Upper lobe of left lung (tissue), 4 donors: ENCODE data around the gene ALDH7A1.

Source experiments
- CTCF ChIP-seq, 6 experiments: fragments of 450-650 bp in 4 of 6; fragments of 200-600 bp in 2 of 6; sonication (generic) in 2 of 6; IDR thresholded peaks; one replicate each; pipeline ENCODE4 v1.5.1; 2016 to 2019; ENCODE audit warnings: antibody characterized with exemption in 6 of 6
- EP300 ChIP-seq, 4 donors: sonication (generic); formaldehyde crosslinking; IDR thresholded peaks; one replicate each; pipeline ENCODE4 v1.5.1; 2017; ENCODE audit warnings: antibody characterized with exemption in 4 of 4, control low read depth in 2 of 4
- POLR2A ChIP-seq, 4 donors: fragments of 450-650 bp; IDR thresholded peaks; one replicate each; pipeline ENCODE4 v1.5.1; 2016 to 2017; ENCODE audit warnings: antibody characterized with exemption in 4 of 4, mild to moderate bottlenecking in 2 of 4
- POLR2AphosphoS5 ChIP-seq, 2 donors: sonication (generic); formaldehyde crosslinking; IDR thresholded peaks; one replicate each; pipeline ENCODE4 v1.5.1; 2017; ENCODE audit warnings: antibody characterized with exemption in 2 of 2

DNA sequence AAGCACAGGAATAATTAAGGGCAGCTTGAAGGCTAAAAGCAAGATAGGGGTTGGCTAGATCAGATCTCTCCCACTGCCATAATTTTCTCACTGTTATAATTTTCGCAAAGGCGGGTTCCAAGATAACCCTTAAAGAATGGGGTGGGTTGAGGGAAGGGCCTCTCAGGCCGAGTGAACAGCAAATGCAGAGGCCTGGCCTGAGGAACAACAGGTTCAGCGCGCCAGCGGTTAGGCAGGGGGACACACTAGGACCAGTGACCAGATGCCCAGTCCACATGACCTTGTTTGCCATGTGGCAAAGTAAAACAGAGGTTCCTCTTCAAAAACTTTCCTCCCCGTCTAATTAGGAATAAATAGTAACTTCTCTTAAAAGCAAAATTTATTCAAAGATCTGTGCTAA lies 4.5 kb upstream of the ALDH7A1 start:
- no peak for TF ChIP-seq CTCF (IDR thresholded peaks at IDR 0.05)
- TF ChIP-seq POLR2AphosphoS5 (IDR thresholded peaks at IDR 0.05) = no peak
- no peak for TF ChIP-seq POLR2A (IDR thresholded peaks at IDR 0.05)
- no peak for TF ChIP-seq EP300 (IDR thresholded peaks at IDR 0.05)
